HG02852 (cell line): Measurements from ENCODE around the gene MYO5A.
A peak's percentile ranks its signal among the peaks of the same experiment; 100 is the strongest.
"Not testable (repeated sequence)": the region's sequence is repeated elsewhere in the genome, so short reads cannot be mapped to it uniquely, and the experiment has no call there.

ENCODE experiments used
- ATAC-seq: cut with Tn5 transposase; IDR thresholded peaks from one replicate; pipeline ENCODE4 v1.9.1; 2021; ENCODE audit warnings: mild to moderate bottlenecking, moderate library complexity; ENCODE audit not compliant: unreplicated experiment

MYO5A gene

DNA sequence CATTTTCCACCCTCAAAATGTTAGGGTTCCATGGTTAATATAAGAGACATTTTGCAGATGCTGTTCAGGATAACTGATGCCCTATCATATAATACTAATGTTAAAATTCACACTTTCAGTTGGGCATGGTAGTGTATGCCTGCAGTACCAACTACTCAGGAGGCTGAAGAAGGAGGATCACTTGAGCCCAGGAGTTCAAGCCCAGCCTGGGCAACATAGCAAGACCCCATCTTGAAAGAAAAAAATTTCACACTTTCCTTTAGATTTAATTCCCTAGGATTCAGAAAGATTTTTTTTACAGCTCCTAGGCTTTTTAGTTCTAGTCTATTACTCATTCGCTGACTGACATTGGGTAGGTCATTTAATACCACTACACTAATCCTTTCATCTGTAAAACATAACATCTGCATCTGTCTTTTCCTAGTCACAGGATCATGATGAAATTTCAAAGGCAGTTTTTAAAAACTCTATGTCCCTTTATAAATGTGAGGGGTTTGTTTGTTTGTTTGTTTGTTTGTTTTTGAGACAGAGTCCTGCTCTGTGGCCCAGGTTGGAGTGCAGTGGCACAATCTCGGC lies 103.7 kb downstream of the MYO5A start:
- no peak for ATAC-seq

DNA sequence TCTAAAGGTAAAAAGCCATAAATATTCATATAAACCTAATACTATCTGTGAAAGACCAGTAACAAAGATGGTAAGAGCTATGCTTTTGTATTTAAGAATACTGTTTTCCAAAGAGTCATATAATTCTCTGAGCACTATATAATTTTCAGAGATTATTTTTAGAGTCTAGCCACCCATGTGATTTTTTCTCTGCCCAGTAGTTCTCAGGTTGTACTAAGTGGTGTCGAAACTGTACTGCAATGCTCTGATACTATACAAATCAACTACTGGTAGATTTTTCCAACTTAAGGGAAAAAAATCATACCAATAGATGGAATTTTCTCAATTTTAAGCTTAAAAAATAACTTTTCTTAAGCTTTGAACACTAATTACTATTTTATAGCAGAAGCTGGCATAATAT lies 104.8 kb downstream of the MYO5A start:
- no peak for ATAC-seq

DNA sequence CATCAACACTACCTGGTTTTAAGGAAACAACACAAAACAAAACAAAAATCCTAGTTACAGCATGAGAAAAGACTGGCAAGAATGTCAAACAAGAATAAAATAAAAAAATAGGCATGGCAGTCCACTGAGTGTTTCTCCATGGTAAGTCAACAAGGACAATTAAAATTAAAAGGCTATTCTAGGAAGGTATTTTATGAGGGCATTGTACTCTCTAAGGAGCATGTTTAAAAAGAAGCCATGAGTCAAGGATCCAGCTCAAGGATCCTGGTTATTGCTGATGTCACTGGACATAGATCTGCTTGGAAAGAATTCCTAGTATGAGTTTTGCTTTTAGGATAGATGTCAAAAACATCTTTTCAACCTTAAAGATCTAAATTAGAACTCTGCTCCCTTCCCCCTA lies 106.7 kb downstream of the MYO5A start:
- no peak for ATAC-seq

DNA sequence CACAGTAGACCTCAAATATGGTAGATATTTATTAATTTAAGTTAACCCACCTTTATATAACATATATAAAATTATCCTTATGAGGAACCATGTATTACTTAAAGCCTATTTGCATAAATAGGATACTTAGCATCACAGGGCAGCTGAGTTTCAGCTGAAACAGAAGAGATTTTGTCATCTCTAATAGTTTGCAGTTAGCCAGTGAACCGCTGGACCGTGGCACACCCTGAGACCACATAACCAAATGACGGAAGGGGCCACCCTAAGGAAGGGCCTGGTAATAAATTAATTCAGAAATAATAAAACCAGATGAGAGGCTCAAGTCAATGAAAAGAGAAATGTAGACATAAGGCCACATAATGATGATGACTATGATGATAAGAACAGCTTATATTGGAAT lies 107.7 kb downstream of the MYO5A start:
- no peak for ATAC-seq

DNA sequence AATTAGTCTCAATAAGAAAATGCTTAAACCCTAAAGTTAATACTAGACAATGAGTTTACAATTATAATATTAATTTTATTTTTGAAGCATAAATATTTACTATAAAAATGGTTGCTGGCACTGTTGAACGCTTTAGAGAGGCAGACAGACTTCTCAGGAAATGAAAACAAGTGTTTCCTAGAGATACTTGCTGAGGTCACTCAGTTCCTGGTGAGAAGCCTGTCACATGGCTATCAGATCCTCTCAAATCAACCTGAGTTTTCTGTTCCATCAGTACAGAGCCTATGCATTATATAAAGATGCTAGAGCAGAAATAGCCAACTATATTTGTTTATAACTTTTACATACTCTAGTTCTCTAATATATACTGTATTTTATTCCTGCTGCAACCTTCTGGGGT lies 109.2 kb downstream of the MYO5A start:
- no peak for ATAC-seq

DNA sequence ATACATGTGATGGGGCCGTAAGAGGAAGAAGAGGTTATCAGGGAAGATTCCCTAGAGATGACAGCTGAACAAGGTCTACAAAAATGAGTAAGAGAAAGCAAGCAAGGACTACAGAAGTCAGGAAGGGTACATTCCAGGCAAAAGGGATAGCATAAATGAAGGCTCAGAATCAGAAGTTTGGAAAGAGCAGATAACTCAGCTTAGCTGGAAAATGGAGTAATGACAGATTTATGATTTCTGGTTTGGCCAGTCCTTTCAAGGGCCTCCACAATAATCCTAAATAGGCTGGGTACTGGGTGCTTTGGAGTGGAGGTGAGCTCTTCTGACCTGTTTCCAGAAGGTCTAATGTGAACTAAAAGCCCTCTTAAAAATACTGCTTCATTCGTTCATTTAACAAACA lies 110.7 kb downstream of the MYO5A start:
- no peak for ATAC-seq

DNA sequence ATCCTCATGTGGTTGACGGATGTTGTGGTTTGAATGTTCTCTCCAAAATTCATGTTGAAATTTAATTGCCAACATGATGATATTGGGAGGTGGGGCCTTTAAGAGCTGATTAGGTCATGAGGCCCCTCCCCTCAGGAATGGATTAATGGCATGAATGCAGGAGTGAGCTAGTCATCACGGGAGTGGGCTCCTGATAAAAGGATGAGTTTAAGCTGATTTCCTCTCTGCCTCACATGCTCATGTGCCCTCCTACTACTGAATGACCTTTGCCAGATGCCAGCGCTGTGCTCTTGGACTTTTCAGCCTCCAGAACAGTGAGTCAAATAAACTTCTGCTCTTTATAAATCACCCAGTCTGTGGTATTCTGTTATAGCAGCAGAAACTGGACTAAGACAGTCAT lies 111.2 kb downstream of the MYO5A start:
- ATAC-seq, result no peak

DNA sequence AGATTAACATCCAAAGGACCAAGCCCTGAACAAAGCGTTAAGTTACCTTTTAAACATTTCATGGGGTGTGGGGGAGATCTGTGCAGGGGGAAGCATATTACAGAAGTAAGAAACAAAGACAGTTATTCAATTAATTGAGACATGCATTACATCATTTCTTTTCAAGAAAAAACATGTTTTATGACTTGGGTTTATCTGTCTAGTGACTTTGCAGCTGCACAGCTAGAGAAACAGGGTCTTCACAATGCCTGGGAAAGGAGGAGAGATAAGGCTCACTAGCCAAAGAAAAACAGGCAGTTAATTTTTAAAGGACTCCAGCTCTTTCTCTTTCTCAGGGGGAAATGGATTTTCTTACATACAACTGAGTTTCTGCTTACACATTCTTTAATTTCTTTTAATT lies 112.1 kb downstream of the MYO5A start:
- ATAC-seq, result not testable (repeated sequence)

DNA sequence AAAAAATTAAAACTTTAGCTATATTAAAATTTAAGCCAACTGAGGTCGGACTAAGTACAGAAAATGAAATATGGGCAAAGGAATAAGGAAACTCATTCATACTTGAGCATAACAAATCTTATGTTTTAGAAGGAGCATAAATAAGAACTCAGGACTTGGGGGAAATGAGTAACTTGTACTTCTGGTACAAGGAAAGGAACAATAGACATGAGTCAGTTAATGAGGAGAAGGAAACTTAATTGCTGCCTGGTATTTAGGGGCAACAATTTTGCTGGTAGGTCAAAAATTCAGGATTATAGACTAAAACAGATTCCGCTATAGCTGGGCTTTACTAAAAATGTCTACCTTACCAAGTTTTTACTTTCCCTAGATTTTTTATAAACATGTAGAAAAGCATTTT lies 113.1 kb downstream of the MYO5A start:
- no peak for ATAC-seq

DNA sequence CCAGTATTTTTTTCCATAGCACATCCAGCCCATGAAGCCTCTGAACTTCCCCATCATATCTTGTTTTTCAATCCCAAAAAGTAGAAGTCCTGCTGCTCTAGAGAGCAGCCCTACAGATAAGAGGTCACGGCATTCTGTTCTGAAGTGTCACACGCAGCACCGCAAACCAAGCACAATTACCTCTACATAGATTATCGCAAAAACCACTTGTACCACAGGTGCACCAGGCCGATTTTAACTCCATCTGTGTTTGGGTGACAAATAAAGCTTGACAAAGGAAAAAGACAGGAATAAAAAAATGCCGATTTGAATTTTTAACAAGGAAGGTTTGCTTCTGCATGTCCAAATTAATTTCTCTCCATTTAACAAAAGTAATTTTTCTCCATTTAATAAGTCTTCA lies 113.7 kb downstream of the MYO5A start:
- ATAC-seq, result no peak

DNA sequence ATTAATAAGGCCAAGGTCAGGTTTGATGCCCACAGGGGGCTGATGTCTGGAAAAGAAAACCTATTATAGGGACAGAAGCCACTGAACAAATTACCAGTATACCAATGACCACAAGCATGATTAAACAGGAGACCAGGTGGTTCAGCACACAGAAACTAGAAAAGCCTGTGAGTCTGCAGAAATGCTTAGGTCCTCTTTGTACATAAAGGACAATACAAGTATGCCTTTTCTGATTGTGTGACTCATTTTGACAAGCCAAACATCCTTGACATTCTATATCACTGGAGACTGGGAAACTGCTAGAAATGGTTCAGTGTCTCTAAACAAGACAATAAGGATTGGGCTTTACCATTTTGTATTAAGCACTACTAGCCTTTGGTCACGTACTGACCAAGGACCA lies 119.9 kb downstream of the MYO5A start:
- ATAC-seq, result no peak

DNA sequence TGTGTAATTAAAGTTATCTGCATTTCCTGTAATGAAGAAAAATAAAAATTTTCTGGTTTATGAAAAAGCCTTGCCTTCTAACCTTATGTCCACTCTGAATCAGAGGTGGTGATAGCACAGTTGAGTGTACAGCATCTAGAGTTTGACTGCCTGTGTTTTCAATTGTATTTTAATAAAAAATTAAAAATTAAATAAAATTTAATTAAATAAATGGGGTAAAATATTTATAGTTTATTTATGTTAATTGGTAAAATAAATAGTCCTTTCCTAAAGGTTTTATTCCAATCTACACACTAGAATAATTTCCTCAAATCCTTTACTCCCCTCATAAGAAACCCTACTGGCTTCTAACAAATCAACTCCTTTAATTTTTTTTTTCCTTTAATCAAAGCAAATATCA lies 121.3 kb downstream of the MYO5A start:
- no peak for ATAC-seq

DNA sequence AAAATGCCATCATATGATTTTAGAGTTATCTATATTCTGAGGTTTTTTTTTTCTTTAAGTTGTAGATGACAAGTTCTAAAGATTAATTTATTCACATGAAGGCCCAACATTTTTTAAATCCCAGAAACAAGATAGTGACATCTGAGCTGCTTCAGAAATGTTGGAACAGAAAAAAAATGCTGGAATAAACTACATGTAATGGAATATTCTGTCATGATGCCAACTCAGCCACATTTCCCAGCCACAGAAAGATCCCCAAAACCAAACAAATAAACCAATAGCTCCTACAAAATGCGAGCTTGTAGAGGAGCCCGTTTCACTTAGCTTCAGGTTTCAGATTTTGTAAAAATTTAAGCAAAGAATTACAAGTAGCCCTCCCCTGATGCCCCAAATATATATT lies 122.1 kb downstream of the MYO5A start:
- no peak for ATAC-seq

DNA sequence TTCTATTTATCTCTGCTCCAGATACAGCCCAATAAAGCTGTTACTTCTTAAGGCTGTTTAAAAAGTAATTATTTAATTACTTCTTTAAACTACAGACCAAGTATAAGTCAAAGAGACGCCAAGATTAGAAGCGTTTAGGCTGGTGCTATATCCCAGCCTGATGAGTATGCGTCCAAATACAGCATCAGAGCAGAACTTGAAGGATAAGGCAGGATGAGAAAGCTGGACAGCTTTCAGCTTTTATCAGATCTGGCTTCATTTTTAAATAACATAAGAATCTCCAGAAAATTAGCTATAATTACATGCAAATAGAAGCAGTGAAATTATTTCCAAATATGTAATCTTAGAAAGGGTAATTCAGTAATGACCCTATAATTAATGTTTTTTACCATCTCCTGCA lies 122.8 kb downstream of the MYO5A start:
- ATAC-seq, result no peak

DNA sequence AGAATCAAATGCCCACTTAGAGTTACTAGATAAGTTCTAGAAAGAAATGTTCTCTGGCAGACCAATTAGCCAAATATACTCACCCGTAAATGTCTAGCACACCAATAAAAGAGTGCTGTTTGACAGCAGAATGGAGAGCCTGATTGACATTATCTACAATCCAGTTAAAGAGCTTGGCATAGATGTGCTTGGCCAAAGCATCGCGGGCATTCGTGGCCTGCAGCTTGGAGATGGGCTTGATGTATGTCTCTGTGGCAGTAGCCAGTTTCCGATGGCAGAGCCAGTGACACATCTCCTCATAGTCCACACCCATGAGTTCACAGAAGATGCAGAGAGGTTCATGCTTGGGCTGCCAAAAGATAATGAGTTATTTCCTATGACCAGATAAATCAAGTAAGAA lies 131.6 kb downstream of the MYO5A start:
- no peak for ATAC-seq

DNA sequence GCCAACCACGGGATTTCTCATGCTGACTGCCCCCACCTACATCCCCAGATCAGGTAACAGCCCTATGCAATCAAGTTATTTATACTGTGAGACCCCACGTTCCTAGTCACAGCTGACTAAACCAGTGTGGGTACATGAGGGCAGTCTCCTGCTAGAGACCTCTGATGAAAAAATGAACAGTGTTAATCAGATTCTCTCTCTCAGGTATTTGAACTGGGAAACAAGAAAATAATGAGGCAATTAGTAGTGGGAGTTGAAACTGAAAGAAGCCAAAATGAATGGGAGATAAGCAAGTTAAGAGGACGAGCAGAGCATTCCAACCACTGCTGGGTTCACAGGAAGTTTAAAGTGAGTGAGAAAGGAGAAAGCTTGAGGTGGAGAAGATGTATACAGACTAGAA lies 134.6 kb downstream of the MYO5A start:
- no peak for ATAC-seq

DNA sequence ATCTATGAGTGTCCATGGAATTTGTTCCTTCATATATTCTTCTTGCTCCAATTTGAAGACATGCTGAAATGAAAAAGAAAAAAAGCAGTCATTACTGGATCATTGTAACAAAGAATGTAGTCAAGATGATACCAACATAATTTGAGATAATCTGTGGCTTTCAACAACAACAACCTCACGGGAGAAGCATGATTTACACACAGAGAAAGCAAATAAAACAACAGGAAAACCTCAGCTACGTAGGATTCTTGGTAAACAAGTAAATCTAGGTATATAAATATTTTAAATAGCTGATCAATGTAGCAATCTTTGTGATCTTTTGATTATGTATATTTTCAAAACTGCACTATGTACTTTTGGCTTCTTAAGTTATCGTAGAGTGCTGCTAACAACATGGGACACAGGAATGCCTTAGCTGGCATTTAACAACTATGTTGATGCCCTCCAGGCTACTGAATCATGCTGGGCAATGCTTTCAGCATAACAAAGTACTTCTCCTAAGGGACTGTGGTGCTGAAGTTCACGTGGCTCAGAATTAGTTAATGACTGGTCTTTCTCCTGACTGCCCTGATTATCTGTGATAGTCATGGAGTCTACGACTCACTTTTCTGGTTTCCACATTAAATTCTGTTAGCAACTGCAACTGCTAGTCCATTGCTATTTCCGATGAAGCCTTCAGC lies 136.5 kb downstream of the MYO5A start:
- ATAC-seq, result no peak

DNA sequence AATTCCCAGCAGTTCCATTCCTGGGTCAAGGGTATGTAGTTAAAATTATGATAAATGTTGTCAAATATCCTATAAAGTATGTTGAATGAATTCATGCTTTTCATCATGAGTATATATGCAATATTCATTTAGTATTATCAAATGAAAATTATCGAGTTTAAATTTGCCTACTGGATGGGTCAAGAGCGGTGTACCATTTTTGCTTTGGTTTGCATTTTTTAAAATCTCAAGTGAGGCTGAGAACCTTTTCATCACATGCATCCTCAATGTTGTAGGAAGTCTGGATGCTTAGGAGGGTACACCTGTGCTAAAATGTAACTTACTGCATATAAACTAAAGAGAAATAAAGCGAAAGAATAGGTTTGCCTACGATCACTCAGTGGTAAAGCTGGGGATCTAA lies 137.6 kb downstream of the MYO5A start:
- no peak for ATAC-seq

DNA sequence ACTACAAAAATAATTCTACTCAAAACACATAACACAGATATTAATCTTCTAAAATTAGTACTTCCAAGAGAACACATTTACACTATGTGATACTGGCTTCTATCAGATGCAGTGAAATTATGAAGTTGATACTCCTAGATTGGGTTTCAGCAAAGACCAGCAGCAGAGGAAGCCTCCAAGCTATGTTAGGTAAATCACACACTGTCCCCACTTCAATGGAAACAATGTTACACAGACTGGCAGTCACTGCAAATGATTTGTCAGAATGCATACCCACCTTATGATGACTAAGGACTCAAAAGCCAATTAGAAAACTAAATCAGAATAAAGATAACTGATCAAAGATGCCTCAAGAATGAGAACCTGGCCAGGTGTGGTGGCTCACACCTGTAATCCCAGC lies 143.0 kb downstream of the MYO5A start:
- no peak for ATAC-seq

DNA sequence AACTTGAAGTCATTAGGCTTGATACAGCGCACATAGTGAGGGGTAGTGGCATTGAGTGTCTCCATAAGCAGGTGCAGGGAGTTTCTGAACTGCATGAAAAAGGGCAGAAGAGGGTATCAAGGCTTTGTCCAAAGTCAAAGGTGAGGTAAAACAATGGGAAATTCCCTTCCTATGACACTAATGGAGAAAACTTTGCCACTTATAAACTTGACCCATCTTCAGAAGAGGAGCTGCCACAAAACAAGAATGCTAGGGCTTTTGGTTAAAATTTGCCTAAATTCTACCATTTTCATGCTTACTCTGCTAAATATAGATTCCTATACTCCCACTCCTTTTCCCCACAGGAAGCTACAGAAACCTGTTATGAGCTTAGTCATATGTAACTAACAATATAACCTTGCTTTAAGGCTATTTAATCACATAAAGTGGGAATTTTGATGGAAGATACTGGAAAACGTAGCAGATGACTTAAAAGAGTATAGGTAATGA lies 145.5 kb downstream of the MYO5A start:
- peak; percentile 30 for ATAC-seq

DNA sequence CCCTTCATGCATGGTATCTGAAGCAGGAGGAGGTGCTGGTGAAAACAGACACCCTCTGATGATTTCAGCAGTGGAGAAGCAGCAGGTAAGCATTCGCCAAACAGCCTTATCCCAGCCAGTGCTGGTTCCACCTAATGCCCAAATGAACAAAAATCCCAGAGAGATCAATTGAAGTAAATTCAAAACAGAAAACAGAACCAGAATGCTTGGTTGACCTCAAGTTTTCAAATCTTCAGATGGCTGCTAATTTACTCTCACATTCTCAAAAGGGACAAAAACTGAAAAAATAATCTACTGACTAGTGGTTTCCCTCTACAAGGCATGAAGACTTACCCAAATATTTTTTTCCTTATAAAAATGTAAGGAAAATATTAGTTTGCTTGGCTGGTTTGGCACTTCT lies 146.0 kb downstream of the MYO5A start:
- peak; percentile 21 for ATAC-seq

DNA sequence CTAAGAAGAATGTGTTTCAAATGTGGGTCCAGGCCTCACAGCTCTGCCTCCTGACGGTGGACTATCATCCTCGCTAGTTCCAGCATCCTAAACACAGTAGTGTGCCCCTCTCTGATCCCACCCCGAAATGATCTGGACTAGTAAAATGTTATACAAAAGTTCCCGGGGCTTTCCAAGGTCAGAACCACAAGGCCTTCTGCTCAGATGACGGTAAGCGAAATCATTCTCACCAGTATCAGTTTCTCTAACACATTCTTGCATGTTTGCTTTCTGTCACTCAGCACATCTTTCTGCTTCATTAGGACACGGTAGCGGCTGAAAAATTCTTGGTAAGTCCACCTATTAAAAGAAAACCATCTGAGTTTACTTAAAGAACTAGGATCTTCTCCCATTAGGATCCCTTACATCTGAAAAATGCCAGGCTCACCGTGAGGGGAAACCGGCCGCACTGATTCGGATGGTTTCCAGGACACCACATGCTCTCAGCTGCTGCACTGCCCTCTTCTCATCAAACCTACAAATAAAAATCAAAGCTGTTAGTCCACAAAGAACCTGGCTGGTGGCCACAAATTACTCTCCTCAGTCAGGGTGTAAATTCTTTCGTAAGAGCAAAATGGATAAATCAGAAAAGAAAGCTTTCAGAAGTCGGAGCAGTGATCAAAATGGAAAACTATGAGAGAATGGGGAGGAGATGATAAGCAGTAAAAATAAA lies 149.1 kb downstream of the MYO5A start:
- peak; percentile 71 for ATAC-seq
